Measurements from ENCODE around the gene EPHA6.

- TF ChIP-seq CTCF (IDR thresholded peaks at IDR 0.05): no peak
- TF ChIP-seq POLR2AphosphoS5 (IDR thresholded peaks at IDR 0.05; ENCODE audit: insufficient read depth in 1 of 2, low read depth in 1 of 2): no peak
Measured at GRCh38 chr3:97121386-97121785, 307.0 kb downstream of the EPHA6 start.
